Gastroesophageal sphincter (tissue), 4 donors: Measurements from ENCODE around the gene GALNTL6. TPM values are rescaled to one million over a fixed set of nuclear protein-coding genes. Genes with fewer than 3 reads are reported as not detected.

ENCODE experiments used
- ATAC-seq: fragments of 150-250 bp; one replicate; pipeline ENCODE4 v1.9.1; 2016; ENCODE audit warnings: mild to moderate bottlenecking, moderate library complexity
- H3K27ac ChIP-seq, 4 donors: fragments of 200-600 bp; sonication (generic) in 3 of 4; 1 replicate in 3 of 4; 2 replicates in 1 of 4; pipeline ENCODE4 v1.5.1; 2016 to 2019
- H3K27me3 ChIP-seq: fragments of 200-600 bp; sonication (generic); one replicate; pipeline ENCODE4 v1.5.1; 2019
- H3K36me3 ChIP-seq, 2 donors: fragments of 200-600 bp; sonication (generic); one replicate each; pipeline ENCODE4 v1.5.1; 2019; ENCODE audit warnings: control low read depth in 1 of 2
- H3K4me1 ChIP-seq, 3 donors: fragments of 200-600 bp; sonication (generic); 1 replicate in 2 of 3; 2 replicates in 1 of 3; pipeline ENCODE4 v1.5.1; 2016 to 2019; ENCODE audit warnings: control low read depth in 2 of 3
- H3K4me3 ChIP-seq, 2 donors: fragments of 200-600 bp; sonication (generic); one replicate each; pipeline ENCODE4 v1.5.1; 2019; ENCODE audit warnings: mild to moderate bottlenecking in 1 of 2, moderate library complexity in 1 of 2
- H3K9me3 ChIP-seq, 3 donors: fragments of 200-600 bp; sonication (generic); one replicate each; pipeline ENCODE4 v1.5.1; 2017 to 2019; ENCODE audit warnings: control low read depth in 2 of 3
- EP300 ChIP-seq: sonication (generic); formaldehyde crosslinking; IDR thresholded peaks from one replicate; pipeline ENCODE4 v1.6.1; 2017; ENCODE audit warnings: antibody characterized with exemption, mild to moderate bottlenecking
- POLR2A ChIP-seq, 2 donors: fragments of 450-650 bp; IDR thresholded peaks; one replicate each; pipeline ENCODE4 v1.6.1; 2017; ENCODE audit warnings: antibody characterized with exemption in 2 of 2, mild to moderate bottlenecking in 2 of 2, moderate library complexity in 1 of 2
- POLR2AphosphoS5 ChIP-seq: sonication (generic); formaldehyde crosslinking; IDR thresholded peaks from one replicate; pipeline ENCODE4 v1.6.1; 2017; ENCODE audit warnings: antibody characterized with exemption
- WGBS, 2 donors: methylation state at CpG; one replicate each; pipeline ENCODE4 v1.1.5; 2018; ENCODE audit warnings: low coverage in 1 of 2; 5-methylcytosine and 5-hydroxymethylcytosine counted together
- total RNA-seq, 4 donors: library from RNA; depleted of rRNA; stranded (reverse); fragments of >200 nt; gene quantifications; one replicate each; pipeline ENCODE4 v1.1.0, GENCODE V29; 2016
- TF ChIP-seq, protein P1 (sequence below), 4 experiments: fragments of 200-600 bp in 2 of 4; fragments of 450-650 bp in 2 of 4; sonication (generic) in 1 of 4; IDR thresholded peaks; one replicate each; pipeline ENCODE4 v1.5.1; 2017 to 2019; ENCODE audit warnings: antibody characterized with exemption in 4 of 4, mild to moderate bottlenecking in 2 of 4, moderate library complexity in 2 of 4

GALNTL6 gene
- total RNA-seq, 4 donors from 2014 or later = not detected

DNA sequence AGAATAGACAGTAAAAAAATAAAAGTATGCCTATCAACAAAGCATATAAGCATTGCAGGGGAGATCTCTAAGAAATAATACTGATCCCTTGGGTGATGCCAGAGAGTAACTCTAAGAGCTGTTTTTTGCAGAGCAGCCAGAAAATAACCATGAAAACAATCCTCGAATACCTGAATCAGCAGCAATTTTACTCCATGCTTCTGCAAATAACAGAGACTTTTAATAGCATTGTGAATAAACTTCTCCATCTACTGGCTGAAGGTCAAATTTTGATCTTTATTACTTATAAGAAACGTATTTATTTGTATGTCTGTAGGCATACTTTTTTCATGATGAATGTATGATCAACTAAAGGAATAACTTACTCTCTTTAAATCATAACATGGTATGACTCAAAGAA is 334.5 kb downstream of the GALNTL6 start:
- 22 to 47% methylated on average over 2 of the region's 2 CpGs for WGBS, 2 donors
- H3K27ac ChIP-seq = no peak overlapping the region
- TF ChIP-seq POLR2A (IDR thresholded peaks at IDR 0.05) (no peak), POLR2AphosphoS5 (no peak), EP300 (no peak)
- TF ChIP-seq, protein P1, sequence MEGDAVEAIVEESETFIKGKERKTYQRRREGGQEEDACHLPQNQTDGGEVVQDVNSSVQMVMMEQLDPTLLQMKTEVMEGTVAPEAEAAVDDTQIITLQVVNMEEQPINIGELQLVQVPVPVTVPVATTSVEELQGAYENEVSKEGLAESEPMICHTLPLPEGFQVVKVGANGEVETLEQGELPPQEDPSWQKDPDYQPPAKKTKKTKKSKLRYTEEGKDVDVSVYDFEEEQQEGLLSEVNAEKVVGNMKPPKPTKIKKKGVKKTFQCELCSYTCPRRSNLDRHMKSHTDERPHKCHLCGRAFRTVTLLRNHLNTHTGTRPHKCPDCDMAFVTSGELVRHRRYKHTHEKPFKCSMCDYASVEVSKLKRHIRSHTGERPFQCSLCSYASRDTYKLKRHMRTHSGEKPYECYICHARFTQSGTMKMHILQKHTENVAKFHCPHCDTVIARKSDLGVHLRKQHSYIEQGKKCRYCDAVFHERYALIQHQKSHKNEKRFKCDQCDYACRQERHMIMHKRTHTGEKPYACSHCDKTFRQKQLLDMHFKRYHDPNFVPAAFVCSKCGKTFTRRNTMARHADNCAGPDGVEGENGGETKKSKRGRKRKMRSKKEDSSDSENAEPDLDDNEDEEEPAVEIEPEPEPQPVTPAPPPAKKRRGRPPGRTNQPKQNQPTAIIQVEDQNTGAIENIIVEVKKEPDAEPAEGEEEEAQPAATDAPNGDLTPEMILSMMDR (IDR thresholded peaks at IDR 0.05) = no peak
- H3K4me1 ChIP-seq = no peaks in the 10 kb centered on the region
- no peak for ATAC-seq
- H3K27me3 ChIP-seq = no peaks in the 10 kb centered on the region
- no peaks in the 10 kb centered on the region for H3K9me3 ChIP-seq
- no peaks in the 10 kb centered on the region for H3K36me3 ChIP-seq
- no peak overlapping the region for H3K4me3 ChIP-seq

DNA sequence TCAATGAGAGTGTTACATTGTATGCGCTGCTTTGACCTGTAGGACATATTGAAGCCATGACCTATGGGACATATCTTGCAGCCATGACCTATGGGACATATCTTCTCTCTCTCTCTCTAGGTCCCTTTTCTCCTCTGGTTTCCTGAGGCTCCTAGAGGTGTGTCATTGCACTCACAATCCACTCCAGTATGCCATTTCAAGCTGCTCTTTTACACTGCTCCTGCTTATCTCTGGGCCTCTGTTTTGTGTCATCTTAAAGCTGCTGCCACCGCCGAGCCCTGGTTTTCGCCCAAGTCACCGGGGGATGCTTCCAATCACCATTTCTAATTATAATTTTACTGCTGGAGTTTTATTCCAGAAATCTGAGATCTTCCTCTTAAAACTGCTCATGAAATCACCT is 336.1 kb downstream of the GALNTL6 start:
- H3K4me1 ChIP-seq = no peaks in the 10 kb centered on the region
- H3K27me3 ChIP-seq = no peaks in the 10 kb centered on the region
- TF ChIP-seq, protein P1 (IDR thresholded peaks at IDR 0.05) = no peak
- TF ChIP-seq POLR2A (IDR thresholded peaks at IDR 0.05) = no peak
- TF ChIP-seq EP300 = no peak
- no peak for TF ChIP-seq POLR2AphosphoS5
- no peak overlapping the region for H3K4me3 ChIP-seq
- WGBS, 2 donors = 59 to 65% methylated on average over 5 of the region's 5 CpGs
- no peak overlapping the region for H3K27ac ChIP-seq
- H3K9me3 ChIP-seq = no peaks in the 10 kb centered on the region
- no peaks in the 10 kb centered on the region for H3K36me3 ChIP-seq
- no peak for ATAC-seq

DNA sequence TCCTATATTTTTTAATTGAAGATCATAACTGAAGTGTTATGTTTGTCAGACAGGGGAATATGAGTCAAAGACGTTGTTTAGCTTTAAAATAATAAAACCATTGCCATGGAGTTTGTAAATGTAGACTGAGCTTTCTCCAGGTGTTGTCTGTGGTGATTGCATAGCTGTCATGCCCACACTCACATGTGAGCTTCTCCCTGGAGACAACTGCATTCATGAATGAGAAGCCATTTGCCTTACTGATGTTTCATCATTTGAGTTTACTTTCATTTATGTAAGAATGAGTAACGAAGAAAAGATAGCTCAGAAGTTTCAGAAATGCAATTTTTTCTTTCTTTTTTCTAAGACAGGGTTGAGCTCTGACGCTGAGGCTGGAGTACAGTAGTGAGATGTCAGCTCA is 339.1 kb downstream of the GALNTL6 start:
- TF ChIP-seq, protein P1 (IDR thresholded peaks at IDR 0.05) = no peak
- TF ChIP-seq POLR2A (IDR thresholded peaks at IDR 0.05) (no peak), EP300 (no peak), POLR2AphosphoS5 (no peak)
- no peaks in the 10 kb centered on the region for H3K27me3 ChIP-seq
- no peaks in the 10 kb centered on the region for H3K9me3 ChIP-seq
- no peak overlapping the region for H3K27ac ChIP-seq
- H3K4me1 ChIP-seq = no peaks in the 10 kb centered on the region
- no peak for ATAC-seq
- 33 to 48% methylated on average over 3 of the region's 3 CpGs for WGBS, 2 donors
- no peak overlapping the region for H3K4me3 ChIP-seq
- H3K36me3 ChIP-seq = no peaks in the 10 kb centered on the region

DNA sequence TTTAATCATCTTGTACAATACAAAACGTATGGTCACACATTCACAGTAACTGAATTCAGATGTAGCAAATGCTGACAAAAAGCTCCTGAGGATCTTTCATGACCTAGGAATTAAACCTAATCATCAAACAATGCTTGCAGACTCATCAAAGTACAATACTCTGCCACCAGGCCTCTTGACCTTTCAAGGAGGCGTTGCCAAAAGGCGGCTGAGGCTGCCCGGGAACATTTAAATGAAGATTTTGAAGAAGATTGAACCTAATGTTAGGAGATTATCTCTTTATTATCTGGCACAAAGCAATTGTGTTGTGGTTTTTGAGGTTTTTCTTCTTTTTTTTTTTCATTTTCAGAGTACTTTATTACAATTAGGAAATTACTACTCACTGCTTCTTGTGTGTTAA is 340.5 kb downstream of the GALNTL6 start:
- H3K27ac ChIP-seq = no peak overlapping the region
- ATAC-seq = no peak
- WGBS, 2 donors = 77 to 87% methylated on average over 4 of the region's 4 CpGs

DNA sequence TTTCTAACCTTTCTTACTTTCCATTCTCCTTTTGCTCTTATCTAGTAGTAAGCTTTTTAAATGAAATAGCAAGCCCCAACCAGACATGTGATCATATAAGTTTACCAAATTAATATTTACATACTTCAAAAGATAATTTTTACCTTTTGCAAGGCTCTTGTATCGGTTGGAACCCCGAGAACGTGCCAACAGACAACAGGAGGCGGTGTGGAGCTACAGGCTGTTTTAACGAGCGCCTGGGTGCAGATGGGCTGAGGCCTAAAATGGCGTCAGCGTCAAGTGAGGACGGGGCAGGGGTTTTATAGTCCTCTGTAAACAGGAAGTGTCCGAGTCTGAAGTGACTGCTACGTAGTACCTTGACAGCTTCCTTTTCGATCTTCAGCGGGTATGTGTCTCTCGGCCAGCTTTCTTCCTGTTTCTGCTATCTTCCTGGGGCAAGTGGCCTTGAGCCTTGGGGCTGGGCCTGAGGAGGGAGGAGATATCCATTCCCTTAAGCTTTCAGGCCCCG is 342.7 kb downstream of the GALNTL6 start:
- Histone ChIP-seq H3K9me3 (no peaks in the 10 kb centered on the region), H3K36me3 (no peaks in the 10 kb centered on the region), H3K27ac (no peak overlapping the region), H3K4me1 (no peaks in the 10 kb centered on the region), H3K4me3 (no peak overlapping the region), H3K27me3 (no peaks in the 10 kb centered on the region)
- WGBS, 2 donors = 77 to 78% methylated on average over 5 to 10 of the region's 15 CpGs
- no peak for ATAC-seq
- no peak for TF ChIP-seq POLR2AphosphoS5
- TF ChIP-seq POLR2A (IDR thresholded peaks at IDR 0.05) = no peak
- TF ChIP-seq, protein P1 (IDR thresholded peaks at IDR 0.05) = no peak
- TF ChIP-seq EP300 = no peak

More for the DNA sequence above, 340.5 kb downstream of the GALNTL6 start:
- H3K4me1 ChIP-seq = no peaks in the 10 kb centered on the region
- no peaks in the 10 kb centered on the region for H3K27me3 ChIP-seq
- no peaks in the 10 kb centered on the region for H3K9me3 ChIP-seq
- H3K36me3 ChIP-seq = no peaks in the 10 kb centered on the region
- no peak overlapping the region for H3K4me3 ChIP-seq
- TF ChIP-seq EP300 (no peak), POLR2A (IDR thresholded peaks at IDR 0.05) (no peak), POLR2AphosphoS5 (no peak)
